GM12878 (cell line): ENCODE results near the gene RABL6.

Source experiments
- ASH2L ChIP-seq: fragments of 300-600, 200-600 bp; sonication (generic); IDR thresholded peaks from 2 replicates; pipeline ENCODE4 v1.6.1; 2017; ENCODE audit warnings: low read depth, mild to moderate bottlenecking, borderline replicate concordance
- CHD1 ChIP-seq: IDR thresholded peaks from 2 replicates; pipeline ENCODE4 v1.6.1; 2012; ENCODE audit warnings: low read depth, low read length, improper control_type of control experiment
- CTCF ChIP-seq, 3 experiments: IDR thresholded peaks in 2 of 3; conservative IDR thresholded peaks in 1 of 3; 2 replicates each; pipeline ENCODE4 v1.5.1; 2011; ENCODE audit warnings: low read depth in 3 of 3, low read length in 3 of 3, mild to moderate bottlenecking in 3 of 3, control low read depth in 2 of 3, moderate library complexity in 2 of 3, inconsistent platforms in 1 of 3, mixed read lengths in 1 of 3; ENCODE audit not compliant: control insufficient read depth in 2 of 3, insufficient read depth in 1 of 3; ENCODE audit errors: extremely low read depth in 1 of 3
- FOXK2 ChIP-seq: fragments of 450-650 bp; IDR thresholded peaks from 2 replicates; pipeline ENCODE4 v1.6.1; 2017; ENCODE audit warnings: mild to moderate bottlenecking, moderate library complexity
- IKZF1 ChIP-seq: fragments of 450-650 bp; conservative IDR thresholded peaks from 2 replicates; pipeline ENCODE4 v1.6.1; 2017; ENCODE audit warnings: antibody characterized with exemption, mild to moderate bottlenecking
- MTA3 ChIP-seq: IDR thresholded peaks from 2 replicates; pipeline ENCODE4 v1.6.1; 2012; ENCODE audit warnings: low read length, inconsistent platforms, borderline replicate concordance
- NFIC ChIP-seq: IDR thresholded peaks from 2 replicates; pipeline ENCODE4 v1.6.1; 2012; ENCODE audit warnings: low read depth, mild to moderate bottlenecking, inconsistent platforms, low read length, moderate library complexity
- NRF1 ChIP-seq: conservative IDR thresholded peaks from 2 replicates; pipeline ENCODE4 v1.6.1; 2011; ENCODE audit warnings: mild to moderate bottlenecking, low read depth, low read length, improper control_type of control experiment
- RAD21 ChIP-seq: IDR thresholded peaks from 2 replicates; pipeline ENCODE4 v1.6.1; 2011; ENCODE audit warnings: mild to moderate bottlenecking, low read depth, low read length, moderate library complexity; ENCODE audit not compliant: insufficient read depth
- RFX5 ChIP-seq: IDR thresholded peaks from 2 replicates; pipeline ENCODE4 v1.6.1; 2011; ENCODE audit warnings: low read depth, low read length, improper control_type of control experiment
- SUZ12 ChIP-seq: fragments of 200-600 bp; sonication (generic); IDR thresholded peaks from one replicate; pipeline ENCODE4 v1.6.1; 2018; ENCODE audit warnings: antibody characterized with exemption, mild to moderate bottlenecking; ENCODE audit not compliant: unreplicated experiment
- ZNF24 ChIP-seq: fragments of 450-650 bp; IDR thresholded peaks from 2 replicates; pipeline ENCODE4 v1.6.1; 2017; ENCODE audit warnings: antibody characterized with exemption, mild to moderate bottlenecking
- ZNF274 ChIP-seq: IDR thresholded peaks from one replicate; pipeline ENCODE4 v1.8.0; 2011; ENCODE audit not compliant: insufficient read length, insufficient read depth

- TF ChIP-seq NRF1 = no peak
- TF ChIP-seq CHD1 = no peak
- TF ChIP-seq CTCF (IDR thresholded peaks at IDR 0.05 in 2 of 3, conservative IDR thresholded peaks at IDR 0.05 in 1 of 3; ENCODE audit: control insufficient read depth in 2 of 3, extremely low read depth in 1 of 3, insufficient read depth in 1 of 3, low read depth in 3 of 3, low read length in 3 of 3) = no peak
- TF ChIP-seq RFX5 = no peak
- TF ChIP-seq IKZF1 = peak; percentile 80; the same call in 1 of the 2 replicates
- TF ChIP-seq ZNF274 = no peak
- TF ChIP-seq FOXK2 = no peak
- TF ChIP-seq MTA3 = no peak
- no peak for TF ChIP-seq RAD21
- TF ChIP-seq ZNF24 = no peak
- no peak for TF ChIP-seq ASH2L
- TF ChIP-seq NFIC = no peak
- no peak for TF ChIP-seq SUZ12
These were observed 39.5 kb downstream of the RABL6 start for GRCh38 chr9:136847088-136847825.
